HCT116 (cell line): Measurements from ENCODE around the gene PPP1R1C. TPM values are rescaled to one million over a fixed set of nuclear protein-coding genes. Genes with fewer than 3 reads are reported as not detected.

Experiments used
- ATAC-seq: fragments of 200-7000 bp; cut with Tn5 transposase; 2 replicates; pipeline ENCODE4 v1.9.1; 2020; ENCODE audit warnings: mild to moderate bottlenecking, moderate library complexity
- BruUV-seq: library from RNA; stranded (reverse); fragments of 400-500 nt; replicated peaks from 2 replicates; lab custom pipeline; 2021; lab: Mats Ljungman, UMichigan
- CTCF ChIA-PET: fragments of 300-600 bp; sonication (Branson Sonifier 250); formaldehyde crosslinking; loops from one replicate; lab custom pipeline; 2021; ENCODE audit warnings: antibody characterized with exemption; lab: Charles Lee
- POLR2A ChIA-PET: fragments of 300-600, 350-600 bp; sonication (Branson Sonifier 250); formaldehyde crosslinking; loops from one replicate; lab custom pipeline; 2021; ENCODE audit warnings: antibody characterized with exemption; lab: Charles Lee
- RAD21 ChIA-PET, 2 experiments: fragments of 300-600 bp; sonication (Branson Sonifier 250); formaldehyde crosslinking; loops; one replicate each; lab custom pipeline; 2023; ENCODE audit warnings: low total read pairs in 2 of 2; ENCODE audit not compliant: uncharacterized antibody in 2 of 2, unreplicated experiment in 2 of 2, low non-redundant PET in 1 of 2; lab: Charles Lee
- DNase-seq: peaks from one replicate; pipeline ENCODE4 v3.0.0-alpha.2; 2010; ENCODE audit warnings: low read depth, low spot score
- H2AFZ ChIP-seq: fragments of 200-600 bp; shearing (Covaris generic), sonication (generic); 2 replicates; pipeline ENCODE4 v1.6.1; 2017; ENCODE audit warnings: low read depth, mixed run types, mixed read lengths, antibody characterized with exemption, low read length; ENCODE audit not compliant: poor library complexity, severe bottlenecking
- H3K27ac ChIP-seq: 2 replicates; pipeline ENCODE4 v1.5.1; 2012; ENCODE audit warnings: low read depth, low read length
- H3K27me3 ChIP-seq: fragments of 200-600 bp; sonication (generic); 2 replicates; pipeline ENCODE4 v1.6.1; 2016; ENCODE audit warnings: mixed run types, low read length, mixed read lengths; ENCODE audit not compliant: insufficient read depth
- H3K36me3 ChIP-seq, 2 experiments: fragments of 200-500 bp in 1 of 2; fragments of 200-600 bp in 1 of 2; sonication (Bioruptor generic) in 1 of 2; sonication (generic) in 1 of 2; 2 replicates each; pipeline versions ENCODE4 v1.5.1 to v1.6.1; 2014 to 2016; ENCODE audit warnings: low read length in 2 of 2, inconsistent platforms in 1 of 2, mixed read lengths in 1 of 2, mixed run types in 1 of 2; ENCODE audit not compliant: insufficient read depth in 2 of 2, control insufficient read depth in 1 of 2
- H3K4me1 ChIP-seq, 2 experiments: fragments of 200-600 bp in 1 of 2; sonication (generic) in 1 of 2; 2 replicates each; pipeline versions ENCODE4 v1.5.1 to v1.6.1; 2012 to 2017; ENCODE audit warnings: low read length in 2 of 2, inconsistent platforms in 1 of 2, mild to moderate bottlenecking in 1 of 2, mixed read lengths in 1 of 2, mixed run types in 1 of 2, moderate library complexity in 1 of 2; ENCODE audit not compliant: insufficient read depth in 2 of 2, control insufficient read depth in 1 of 2
- H3K4me2 ChIP-seq: fragments of 200-600 bp; sonication (generic); 2 replicates; pipeline ENCODE4 v1.6.1; 2017; ENCODE audit warnings: mixed run types, low read length, mixed read lengths
- H3K4me3 ChIP-seq, 2 experiments: fragments of 200-600 bp in 1 of 2; sonication (generic) in 1 of 2; replicated peaks in 1 of 2; 2 replicates each; pipeline ENCODE4 v1.5.1; 2011 to 2016; ENCODE audit warnings: low read length in 2 of 2, control low read depth in 1 of 2, low read depth in 1 of 2, mild to moderate bottlenecking in 1 of 2, mixed read lengths in 1 of 2, mixed run types in 1 of 2
- H3K79me2 ChIP-seq: fragments of 200-600 bp; sonication (generic); 2 replicates; pipeline ENCODE4 v1.6.1; 2017; ENCODE audit warnings: mild to moderate bottlenecking, mixed run types, low read length, moderate library complexity, mixed read lengths; ENCODE audit not compliant: insufficient read depth
- H3K9ac ChIP-seq: fragments of 200-600 bp; sonication (generic); 2 replicates; pipeline ENCODE4 v1.6.1; 2016; ENCODE audit warnings: low read length, mixed read lengths
- H3K9me2 ChIP-seq: fragments of 200-600 bp; sonication (generic), shearing (Covaris generic); 2 replicates; pipeline ENCODE4 v1.6.1; 2017; ENCODE audit warnings: mixed run types, mild to moderate bottlenecking, moderate library complexity; ENCODE audit not compliant: insufficient read depth
- H3K9me3 ChIP-seq, 2 experiments: fragments of 200-500 bp in 1 of 2; fragments of 200-600 bp in 1 of 2; sonication (Bioruptor generic) in 1 of 2; sonication (generic) in 1 of 2; 2 replicates each; pipeline ENCODE4 v1.6.1; 2014 to 2017; ENCODE audit warnings: low read length in 2 of 2, mixed read lengths in 2 of 2, inconsistent platforms in 1 of 2, low read depth in 1 of 2, mild to moderate bottlenecking in 1 of 2, mixed run types in 1 of 2, moderate library complexity in 1 of 2; ENCODE audit not compliant: control insufficient read depth in 1 of 2, insufficient read depth in 1 of 2
- H4K20me1 ChIP-seq: fragments of 200-600 bp; sonication (generic), shearing (Covaris generic); 2 replicates; pipeline ENCODE4 v1.6.1; 2017; ENCODE audit warnings: mixed run types, mild to moderate bottlenecking, moderate library complexity; ENCODE audit not compliant: insufficient read depth
- CBX3 ChIP-seq: IDR thresholded peaks from 2 replicates; pipeline ENCODE4 v1.6.1; 2012; ENCODE audit warnings: low read depth
- CEBPB ChIP-seq: IDR thresholded peaks from 2 replicates; pipeline ENCODE4 v1.6.1; 2012; ENCODE audit warnings: low read depth
- EGR1 ChIP-seq: IDR thresholded peaks from 2 replicates; pipeline ENCODE4 v1.6.1; 2012; ENCODE audit warnings: low read depth
- ELF1 ChIP-seq: IDR thresholded peaks from 2 replicates; pipeline ENCODE4 v1.6.1; 2012; ENCODE audit warnings: low read depth, borderline replicate concordance
- EZH2 ChIP-seq: fragments of 200-600 bp; sonication (generic); IDR thresholded peaks from 2 replicates; pipeline ENCODE4 v1.6.1; 2017; ENCODE audit warnings: antibody characterized with exemption, mixed run types
- EZH2phosphoT487 ChIP-seq: fragments of 200-600 bp; IDR thresholded peaks from 2 replicates; pipeline ENCODE4 v1.6.1; 2018; ENCODE audit warnings: antibody characterized with exemption, borderline replicate concordance
- FOSL1 ChIP-seq: IDR thresholded peaks from 2 replicates; pipeline ENCODE4 v1.6.1; 2012; ENCODE audit warnings: low read depth
- JUND ChIP-seq: IDR thresholded peaks from 2 replicates; pipeline ENCODE4 v1.6.1; 2012
- POLR2A ChIP-seq: IDR thresholded peaks from 2 replicates; pipeline ENCODE4 v1.7.0; 2011; ENCODE audit warnings: borderline replicate concordance; ENCODE audit not compliant: insufficient read depth, insufficient read length; ENCODE audit errors: extremely low read depth
- POLR2AphosphoS5 ChIP-seq: IDR thresholded peaks from 2 replicates; pipeline ENCODE4 v1.6.1; 2011; ENCODE audit warnings: mild to moderate bottlenecking, low read depth, low read length, moderate library complexity
- RAD21 ChIP-seq: IDR thresholded peaks from 2 replicates; pipeline ENCODE4 v1.6.1; 2012; ENCODE audit warnings: low read depth, mild to moderate bottlenecking
- SIN3A ChIP-seq: IDR thresholded peaks from 2 replicates; pipeline ENCODE4 v1.6.1; 2012; ENCODE audit warnings: low read depth
- SRF ChIP-seq: IDR thresholded peaks from 2 replicates; pipeline ENCODE4 v1.6.1; 2012; ENCODE audit warnings: low read depth
- TCF7L2 ChIP-seq: IDR thresholded peaks from 2 replicates; pipeline ENCODE4 v1.7.0; 2011; ENCODE audit warnings: borderline replicate concordance, inconsistent platforms; ENCODE audit not compliant: insufficient read depth, insufficient read length; ENCODE audit errors: extremely low read depth
- YY1 ChIP-seq: IDR thresholded peaks from 2 replicates; pipeline ENCODE4 v1.6.1; 2011; ENCODE audit warnings: low read length, low read depth, moderate library complexity, mild to moderate bottlenecking; ENCODE audit not compliant: insufficient replicate concordance; ENCODE audit errors: extremely low read depth
- ZFX ChIP-seq: fragments of 450-650 bp; IDR thresholded peaks from 2 replicates; pipeline ENCODE4 v1.6.1; 2017
- intact Hi-C: fragments of 100-400 bp; cut with micrococcal nuclease; formaldehyde crosslinking; loops from 2 replicates; pipeline ENCODE4 v1.10.0; 2022
- total RNA-seq: library from RNA; stranded (reverse); gene quantifications from one replicate; pipeline ENCODE4 v1.2.1, GENCODE V29; 2021; ENCODE audit not compliant: unreplicated experiment
- TF ChIP-seq, protein P1 (sequence below): IDR thresholded peaks from 2 replicates; pipeline ENCODE4 v1.6.1; 2012
- TF ChIP-seq, protein P2 (sequence below): IDR thresholded peaks from 2 replicates; pipeline ENCODE4 v1.6.1; 2012; ENCODE audit warnings: low read depth
- TF ChIP-seq, protein P3 (sequence below): IDR thresholded peaks from 2 replicates; pipeline ENCODE4 v1.6.1; 2011; ENCODE audit warnings: mild to moderate bottlenecking, low read length, moderate library complexity; ENCODE audit not compliant: insufficient replicate concordance; ENCODE audit errors: extremely low read depth
- TF ChIP-seq, protein P4 (sequence below): IDR thresholded peaks from 2 replicates; pipeline ENCODE4 v1.6.1; 2012

PPP1R1C gene
- total RNA-seq, 1 experiment from 2014 or later = 17.8 TPM

DNA sequence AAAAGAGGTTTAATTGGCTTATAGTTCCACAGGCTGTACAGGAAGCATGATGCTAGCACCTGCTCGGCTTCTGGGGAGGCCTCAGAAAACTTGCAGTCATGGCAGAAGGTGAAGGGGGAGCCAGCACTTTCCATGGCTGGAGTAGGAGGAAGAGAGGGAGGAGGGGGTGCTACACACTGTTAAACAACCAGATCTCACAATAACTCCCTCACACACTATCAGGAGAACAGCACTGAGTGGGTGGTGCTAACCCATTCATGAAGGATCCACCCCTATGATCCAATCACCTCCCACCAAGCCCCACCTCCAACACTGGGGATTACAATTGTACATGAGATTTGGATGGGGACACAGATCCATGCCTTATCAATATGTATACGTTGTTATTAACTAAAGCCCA lies 85.1 kb downstream of the PPP1R1C start:
- BruUV-seq = no TSS peak
- H2AFZ ChIP-seq = no peak overlapping the region
- POLR2A ChIA-PET = no interaction called here
- no peaks in the 10 kb centered on the region for H4K20me1 ChIP-seq
- RAD21 ChIA-PET = no interaction called here
- ATAC-seq = no peak
- H3K36me3 ChIP-seq = no peaks in the 10 kb centered on the region
- intact Hi-C loops = loop anchor here (10.0 kb wide), 1 partner anchor 966 kb away; no protein-coding TSS in a partner anchor
- TF ChIP-seq FOSL1 (no peak), JUND (no peak), TCF7L2 (no peak), CBX3 (no peak), EGR1 (no peak), SIN3A (no peak), ZFX (no peak), CEBPB (no peak), EZH2phosphoT487 (no peak), POLR2A (no peak), SRF (no peak), ELF1 (no peak), YY1 (no peak), RAD21 (no peak), POLR2AphosphoS5 (no peak), EZH2 (no peak)
- TF ChIP-seq, protein P1, sequence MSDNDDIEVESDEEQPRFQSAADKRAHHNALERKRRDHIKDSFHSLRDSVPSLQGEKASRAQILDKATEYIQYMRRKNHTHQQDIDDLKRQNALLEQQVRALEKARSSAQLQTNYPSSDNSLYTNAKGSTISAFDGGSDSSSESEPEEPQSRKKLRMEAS = no peak
- TF ChIP-seq, protein P2, sequence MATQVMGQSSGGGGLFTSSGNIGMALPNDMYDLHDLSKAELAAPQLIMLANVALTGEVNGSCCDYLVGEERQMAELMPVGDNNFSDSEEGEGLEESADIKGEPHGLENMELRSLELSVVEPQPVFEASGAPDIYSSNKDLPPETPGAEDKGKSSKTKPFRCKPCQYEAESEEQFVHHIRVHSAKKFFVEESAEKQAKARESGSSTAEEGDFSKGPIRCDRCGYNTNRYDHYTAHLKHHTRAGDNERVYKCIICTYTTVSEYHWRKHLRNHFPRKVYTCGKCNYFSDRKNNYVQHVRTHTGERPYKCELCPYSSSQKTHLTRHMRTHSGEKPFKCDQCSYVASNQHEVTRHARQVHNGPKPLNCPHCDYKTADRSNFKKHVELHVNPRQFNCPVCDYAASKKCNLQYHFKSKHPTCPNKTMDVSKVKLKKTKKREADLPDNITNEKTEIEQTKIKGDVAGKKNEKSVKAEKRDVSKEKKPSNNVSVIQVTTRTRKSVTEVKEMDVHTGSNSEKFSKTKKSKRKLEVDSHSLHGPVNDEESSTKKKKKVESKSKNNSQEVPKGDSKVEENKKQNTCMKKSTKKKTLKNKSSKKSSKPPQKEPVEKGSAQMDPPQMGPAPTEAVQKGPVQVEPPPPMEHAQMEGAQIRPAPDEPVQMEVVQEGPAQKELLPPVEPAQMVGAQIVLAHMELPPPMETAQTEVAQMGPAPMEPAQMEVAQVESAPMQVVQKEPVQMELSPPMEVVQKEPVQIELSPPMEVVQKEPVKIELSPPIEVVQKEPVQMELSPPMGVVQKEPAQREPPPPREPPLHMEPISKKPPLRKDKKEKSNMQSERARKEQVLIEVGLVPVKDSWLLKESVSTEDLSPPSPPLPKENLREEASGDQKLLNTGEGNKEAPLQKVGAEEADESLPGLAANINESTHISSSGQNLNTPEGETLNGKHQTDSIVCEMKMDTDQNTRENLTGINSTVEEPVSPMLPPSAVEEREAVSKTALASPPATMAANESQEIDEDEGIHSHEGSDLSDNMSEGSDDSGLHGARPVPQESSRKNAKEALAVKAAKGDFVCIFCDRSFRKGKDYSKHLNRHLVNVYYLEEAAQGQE = no peak
- TF ChIP-seq, protein P3, sequence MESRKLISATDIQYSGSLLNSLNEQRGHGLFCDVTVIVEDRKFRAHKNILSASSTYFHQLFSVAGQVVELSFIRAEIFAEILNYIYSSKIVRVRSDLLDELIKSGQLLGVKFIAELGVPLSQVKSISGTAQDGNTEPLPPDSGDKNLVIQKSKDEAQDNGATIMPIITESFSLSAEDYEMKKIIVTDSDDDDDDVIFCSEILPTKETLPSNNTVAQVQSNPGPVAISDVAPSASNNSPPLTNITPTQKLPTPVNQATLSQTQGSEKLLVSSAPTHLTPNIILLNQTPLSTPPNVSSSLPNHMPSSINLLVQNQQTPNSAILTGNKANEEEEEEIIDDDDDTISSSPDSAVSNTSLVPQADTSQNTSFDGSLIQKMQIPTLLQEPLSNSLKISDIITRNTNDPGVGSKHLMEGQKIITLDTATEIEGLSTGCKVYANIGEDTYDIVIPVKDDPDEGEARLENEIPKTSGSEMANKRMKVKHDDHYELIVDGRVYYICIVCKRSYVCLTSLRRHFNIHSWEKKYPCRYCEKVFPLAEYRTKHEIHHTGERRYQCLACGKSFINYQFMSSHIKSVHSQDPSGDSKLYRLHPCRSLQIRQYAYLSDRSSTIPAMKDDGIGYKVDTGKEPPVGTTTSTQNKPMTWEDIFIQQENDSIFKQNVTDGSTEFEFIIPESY = no peak
- TF ChIP-seq, protein P4, sequence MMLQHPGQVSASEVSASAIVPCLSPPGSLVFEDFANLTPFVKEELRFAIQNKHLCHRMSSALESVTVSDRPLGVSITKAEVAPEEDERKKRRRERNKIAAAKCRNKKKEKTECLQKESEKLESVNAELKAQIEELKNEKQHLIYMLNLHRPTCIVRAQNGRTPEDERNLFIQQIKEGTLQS = no peak
- TF ChIP-seq, all 23 proteins: peak for 0
- Histone ChIP-seq H3K4me2 (no peak overlapping the region), H3K79me2 (no peaks in the 10 kb centered on the region), H3K9me2 (no peaks in the 10 kb centered on the region), H3K4me3 (no peak overlapping the region), H3K4me1 (peaks cover 15 to 17% of the 10 kb centered on the region in 2 experiments), H3K9me3 (no peaks in the 10 kb centered on the region), H3K27ac (no peak overlapping the region), H3K27me3 (no peaks in the 10 kb centered on the region), H3K9ac (no peak overlapping the region)
- DNase-seq = no peak
- CTCF ChIA-PET = no interaction called here
